Psoas muscle (tissue), 8 donors: ENCODE results near the gene URB2. TPM values are rescaled to one million over a fixed set of nuclear protein-coding genes. Genes with fewer than 3 reads are reported as not detected.
A peak's percentile ranks its signal among the peaks of the same experiment; 100 is the strongest.

ENCODE experiments used
- ATAC-seq, 4 donors: fragments of 200-7000 bp; cut with Tn5 transposase; one replicate each; pipeline ENCODE4 v1.9.1; 2020; ENCODE audit warnings: moderate library complexity in 3 of 4, mild to moderate bottlenecking in 2 of 4
- DNase-seq, 2 donors: peaks; one replicate each; pipeline ENCODE4 v3.0.0-alpha.2; 2020
- H3K27ac ChIP-seq: fragments of 200-600 bp; one replicate; pipeline ENCODE4 v1.8.0; 2022
- H3K27me3 ChIP-seq, 3 donors: fragments of 200-600 bp in 1 of 3; one replicate each; pipeline versions ENCODE4 v1.6.1 to v1.8.0; 2013 to 2022; ENCODE audit warnings: low read length in 2 of 3, mild to moderate bottlenecking in 2 of 3, moderate library complexity in 1 of 3; ENCODE audit not compliant: insufficient read depth in 3 of 3
- H3K36me3 ChIP-seq, 2 donors: fragments of 200-600 bp in 1 of 2; one replicate each; pipeline versions ENCODE4 v1.6.1 to v1.8.0; 2013 to 2022; ENCODE audit warnings: low read depth in 1 of 2, mild to moderate bottlenecking in 1 of 2, moderate library complexity in 1 of 2; ENCODE audit not compliant: insufficient read depth in 1 of 2
- H3K4me1 ChIP-seq: fragments of 200-600 bp; one replicate; pipeline ENCODE4 v1.8.0; 2022
- H3K4me3 ChIP-seq: fragments of 200-600 bp; one replicate; pipeline ENCODE4 v1.8.0; 2022; ENCODE audit warnings: mild to moderate bottlenecking
- H3K9me3 ChIP-seq: fragments of 200-600 bp; one replicate; pipeline ENCODE4 v1.8.0; 2022
- CTCF ChIP-seq: fragments of 200-600 bp; IDR thresholded peaks from one replicate; pipeline ENCODE4 v1.8.0; 2022; ENCODE audit warnings: antibody characterized with exemption
- WGBS, 3 donors: extraction: QIAGEN DNeasy Blood & Tissue Kit; methylation state at CpG; one replicate each; pipeline versions ENCODE4 v1.1.6 to v1.1.7; 2013; 5-methylcytosine and 5-hydroxymethylcytosine counted together
- intact Hi-C, 2 donors: fragments of 100-400 bp; cut with DNase I; formaldehyde crosslinking; loops; one replicate each; pipeline versions ENCODE4 v1.11.0 to v1.14.2; 2022
- polyA plus RNA-seq, 3 donors: library from polyadenylated mRNA; stranded (reverse); fragments of 200-250 nt; gene quantifications; one replicate each; pipeline ENCODE4 v1.2.3, GENCODE V29; 2013
- total RNA-seq, 4 donors: library from RNA; stranded (reverse); fragmentation: NEBNext Ultra II Directional in 2 of 4; extraction: Animal tissue kit (Norgen Biotek cat#: 25700) in 2 of 4; gene quantifications; one replicate each; pipeline versions ENCODE4 v1.2.1 to v1.2.4, GENCODE V29; 2021 to 2023
- donor health status: healthy with polysubstance abuse.
- donor health status: DM: no; HTN: no; CAD: no; lungs with moderate emphysema.
- donor health status: Bipolar disorder and iron deficiency.
- donor health status: healthy.
- donor health status: DM: yes; HTN: yes; CAD: no.
- donor health status: DM: no; HTN: no; CAD: no.
- donor health status: DM: no; HTN: no; CAD: no.
- donor health status: DM: yes; HTN: yes; CAD: no.

URB2 gene
- total and polyA plus RNA-seq, 7 donors, result 4.7 to 18.2 (median 10.2) TPM

- H3K9me3 ChIP-seq, result no peaks in the 10 kb centered on the region
- H3K36me3 ChIP-seq, result peaks cover 5 to 76% of the 10 kb centered on the region in 2 donors
- no peak overlapping the region for H3K27ac ChIP-seq
- DNase-seq, result no peak
- TF ChIP-seq CTCF, result no peak
- H3K4me1 ChIP-seq, result peaks cover 25% of the 10 kb centered on the region
- ATAC-seq, result peak in 3 of 4 donors; percentile 48 to 76 (median 61)
- intact Hi-C loops, result no loop called here
- WGBS, 3 donors, result 80 to 90% (median 89%) methylated on average over 6 of the region's 6 CpGs
- H3K27me3 ChIP-seq, result no peaks in the 10 kb centered on the region
- no peak overlapping the region for H3K4me3 ChIP-seq
Measured at GRCh38 chr1:229643996-229644745, 18.1 kb downstream of the URB2 start.

GRCh38 chr1:229645324-229645993, 19.4 kb downstream of the URB2 start:
- intact Hi-C loops, result no loop called here
- H3K27ac ChIP-seq, result no peak overlapping the region
- no peak for TF ChIP-seq CTCF
- H3K9me3 ChIP-seq, result no peaks in the 10 kb centered on the region
- peaks cover 5 to 77% of the 10 kb centered on the region in 2 donors for H3K36me3 ChIP-seq
- H3K27me3 ChIP-seq, result no peaks in the 10 kb centered on the region
- no peak for DNase-seq
- peaks cover 19% of the 10 kb centered on the region for H3K4me1 ChIP-seq
- WGBS, 3 donors, result 86 to 87% (median 87%) methylated on average over 15 of the region's 15 CpGs
- no peak overlapping the region for H3K4me3 ChIP-seq
- ATAC-seq, result no peak

- Histone ChIP-seq H3K36me3 (peaks cover 9 to 100% of the 10 kb centered on the region in 2 donors), H3K27me3 (no peaks in the 10 kb centered on the region), H3K9me3 (no peaks in the 10 kb centered on the region), H3K27ac (no peak overlapping the region), H3K4me3 (no peak overlapping the region), H3K4me1 (no peaks in the 10 kb centered on the region)
- intact Hi-C loops, result no loop called here
- 95 to 98% (median 96%) methylated on average over 4 of the region's 4 CpGs for WGBS, 3 donors
- ATAC-seq (no peak), DNase-seq (no peak)
- no peak for TF ChIP-seq CTCF
Measured at GRCh38 chr1:229648406-229648805, 22.4 kb downstream of the URB2 start.

DNA sequence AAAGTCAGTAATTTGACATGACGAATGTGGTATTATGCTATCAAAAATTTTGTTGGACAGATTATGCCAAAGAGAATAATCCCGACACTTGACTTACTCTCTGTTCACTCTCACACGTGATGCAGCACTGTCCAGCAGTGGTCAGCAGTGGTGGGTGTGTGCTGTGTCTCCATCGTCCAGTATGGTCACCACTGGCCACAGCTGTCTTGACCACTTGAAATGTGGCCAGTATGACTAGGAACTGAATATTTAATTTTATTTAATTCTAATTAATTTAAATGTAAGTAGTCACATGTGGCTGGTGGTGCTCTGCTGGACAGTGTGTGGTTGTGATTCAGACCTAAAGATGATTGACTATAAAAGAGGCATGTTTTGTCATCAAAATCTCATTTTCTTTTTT, 24.0 kb downstream of the URB2 start:
- WGBS, 3 donors, result 83 to 85% (median 85%) methylated on average over 4 of the region's 4 CpGs
- Histone ChIP-seq H3K4me1 (no peaks in the 10 kb centered on the region), H3K27me3 (no peaks in the 10 kb centered on the region), H3K36me3 (peaks cover 12 to 99% of the 10 kb centered on the region in 2 donors), H3K27ac (no peak overlapping the region), H3K9me3 (no peaks in the 10 kb centered on the region), H3K4me3 (no peak overlapping the region)
- ATAC-seq (no peak), DNase-seq (no peak)
- intact Hi-C loops, result loop anchor here in 1 of 2 donors (10.0 kb wide), 1 partner anchor 415 kb away; the partner anchor contains the start of gene GALNT2
- no peak for TF ChIP-seq CTCF
